Measurements from ENCODE around the gene ADGRF5. TPM values are rescaled to one million over a fixed set of nuclear protein-coding genes. Genes with fewer than 3 reads are reported as not detected.
"Not testable (repeated sequence)": the region's sequence is repeated elsewhere in the genome, so short reads cannot be mapped to it uniquely, and the experiment has no call there.

Gene ADGRF5
- total RNA-seq, 1 donor = under 0.01 TPM

GRCh38 chr6:46834257-46834916 is 87.4 kb downstream of the ADGRF5 start:
- not testable (repeated sequence) for DNase-seq (ENCODE audit: low read depth in 2 of 3, low spot score in 2 of 3)

- DNase-seq (ENCODE audit: low read depth in 2 of 3, low spot score in 2 of 3) = no peak
These were observed 88.9 kb downstream of the ADGRF5 start for GRCh38 chr6:46832816-46833215.

GRCh38 chr6:46828939-46829338 is 92.8 kb downstream of the ADGRF5 start:
- DNase-seq (ENCODE audit: low read depth in 2 of 3, low spot score in 2 of 3) = no peak

GRCh38 chr6:46821458-46821881 is 100.3 kb downstream of the ADGRF5 start:
- no peak for DNase-seq (ENCODE audit: low read depth in 2 of 3, low spot score in 2 of 3)

GRCh38 chr6:46819561-46819960 is 102.2 kb downstream of the ADGRF5 start:
- DNase-seq (ENCODE audit: low read depth in 2 of 3, low spot score in 2 of 3) = no peak

GRCh38 chr6:46816626-46817025 is 105.1 kb downstream of the ADGRF5 start:
- no peak for DNase-seq (ENCODE audit: low read depth in 2 of 3, low spot score in 2 of 3)

- no peak for DNase-seq (ENCODE audit: low read depth in 2 of 3, low spot score in 2 of 3)
These were observed 106.6 kb downstream of the ADGRF5 start for GRCh38 chr6:46815130-46815529.

GRCh38 chr6:46808806-46809205 is 112.9 kb downstream of the ADGRF5 start:
- peak in 2 of 3 donors; percentile 11 to 71 for DNase-seq (ENCODE audit: low read depth in 2 of 3, low spot score in 2 of 3)

Other genes with a start within 250 kb of the ADGRF5 start
- under 0.01 TPM for gene TDRD6, start 234.1 kb downstream of the ADGRF5 start, total RNA-seq
- gene PLA2G7, start 186.6 kb downstream of the ADGRF5 start, total RNA-seq = not detected
- gene ANKRD66, start 175.0 kb downstream of the ADGRF5 start, total RNA-seq = not detected
- not detected for gene MEP1A, start 128.5 kb downstream of the ADGRF5 start, total RNA-seq
- 0.27 TPM for gene ADGRF1, start 120.4 kb upstream of the ADGRF5 start, total RNA-seq